Liver (tissue), 9 donors: ENCODE measurements around the gene ZNF880. TPM values are rescaled to one million over a fixed set of nuclear protein-coding genes. Genes with fewer than 3 reads are reported as not detected.

Source experiments
- DNase-seq: peaks from one replicate; pipeline ENCODE4 v3.0.0-alpha.2; 2017; ENCODE audit warnings: low spot score
- H3K27ac ChIP-seq, 2 donors: one replicate each; pipeline ENCODE4 v1.7.0; 2013; ENCODE audit warnings: inconsistent platforms in 2 of 2, low read length in 2 of 2, control low read depth in 1 of 2, low read depth in 1 of 2, mild to moderate bottlenecking in 1 of 2
- H3K27me3 ChIP-seq, 4 donors: one replicate each; pipeline versions ENCODE4 v1.6.1 to v1.7.0; 2013; ENCODE audit warnings: low read length in 3 of 4, inconsistent platforms in 1 of 4, mild to moderate bottlenecking in 1 of 4, moderate library complexity in 1 of 4; ENCODE audit not compliant: control insufficient read depth in 4 of 4, insufficient read depth in 4 of 4
- H3K36me3 ChIP-seq, 4 donors: one replicate each; pipeline versions ENCODE4 v1.6.1 to v1.7.0; 2013; ENCODE audit warnings: low read length in 3 of 4, mild to moderate bottlenecking in 3 of 4, low read depth in 1 of 4, moderate library complexity in 1 of 4; ENCODE audit not compliant: control insufficient read depth in 4 of 4, insufficient read depth in 3 of 4
- H3K4me1 ChIP-seq, 4 donors: one replicate each; pipeline versions ENCODE4 v1.6.1 to v1.7.0; 2013; ENCODE audit warnings: low read length in 3 of 4, mild to moderate bottlenecking in 3 of 4, moderate library complexity in 1 of 4; ENCODE audit not compliant: control insufficient read depth in 4 of 4, insufficient read depth in 4 of 4
- H3K4me3 ChIP-seq, 3 donors: one replicate each; pipeline versions ENCODE4 v1.6.1 to v1.7.0; 2013; ENCODE audit warnings: low read length in 3 of 3, control low read depth in 1 of 3, low read depth in 1 of 3, mild to moderate bottlenecking in 1 of 3
- H3K9ac ChIP-seq, 2 donors: one replicate each; pipeline ENCODE4 v1.7.0; 2013; ENCODE audit warnings: low read length in 2 of 2, mild to moderate bottlenecking in 2 of 2, moderate library complexity in 2 of 2, control low read depth in 1 of 2, low read depth in 1 of 2
- H3K9me3 ChIP-seq, 4 donors: one replicate each; pipeline versions ENCODE4 v1.6.1 to v1.7.0; 2013; ENCODE audit warnings: low read length in 3 of 4; ENCODE audit not compliant: control insufficient read depth in 4 of 4
- ATF3 ChIP-seq: IDR thresholded peaks from 2 replicates; pipeline ENCODE4 v1.6.1; 2016; ENCODE audit warnings: antibody characterized with exemption
- CTCF ChIP-seq: fragments of 150-350 bp; IDR thresholded peaks from 2 replicates; pipeline ENCODE4 v1.5.1; 2017; ENCODE audit warnings: improper control_type of control experiment, low read depth, low read length; ENCODE audit not compliant: missing input control
- EGR1 ChIP-seq, 2 donors: IDR thresholded peaks; 2 replicates each; pipeline ENCODE4 v1.6.1; 2016 to 2018; ENCODE audit warnings: antibody characterized with exemption in 2 of 2, low read depth in 2 of 2
- FOXA1 ChIP-seq: IDR thresholded peaks from 2 replicates; pipeline ENCODE4 v1.6.1; 2016; ENCODE audit warnings: antibody characterized with exemption
- FOXA2 ChIP-seq: IDR thresholded peaks from 2 replicates; pipeline ENCODE4 v1.6.1; 2016; ENCODE audit warnings: antibody characterized with exemption
- GABPA ChIP-seq, 2 donors: IDR thresholded peaks in 1 of 2; conservative IDR thresholded peaks in 1 of 2; 2 replicates each; pipeline ENCODE4 v1.6.1; 2016; ENCODE audit warnings: antibody characterized with exemption in 2 of 2, mild to moderate bottlenecking in 1 of 2, moderate library complexity in 1 of 2
- HNF4A ChIP-seq, 2 donors: conservative IDR thresholded peaks; 2 replicates each; pipeline ENCODE4 v1.6.1; 2016; ENCODE audit warnings: antibody characterized with exemption in 2 of 2, mild to moderate bottlenecking in 2 of 2
- HNF4G ChIP-seq: IDR thresholded peaks from 2 replicates; pipeline ENCODE4 v1.6.1; 2016; ENCODE audit warnings: antibody characterized with exemption
- JUND ChIP-seq, 2 donors: IDR thresholded peaks; 2 replicates each; pipeline ENCODE4 v1.6.1; 2016; ENCODE audit warnings: antibody characterized with exemption in 2 of 2
- NR2F2 ChIP-seq: IDR thresholded peaks from 2 replicates; pipeline ENCODE4 v1.6.1; 2016; ENCODE audit warnings: antibody characterized with exemption
- RAD21 ChIP-seq, 2 donors: IDR thresholded peaks; 2 replicates each; pipeline ENCODE4 v1.6.1; 2016; ENCODE audit warnings: antibody characterized with exemption in 2 of 2, mild to moderate bottlenecking in 2 of 2
- REST ChIP-seq: IDR thresholded peaks from 2 replicates; pipeline ENCODE4 v1.6.1; 2016; ENCODE audit warnings: antibody characterized with exemption, mild to moderate bottlenecking
- RXRA ChIP-seq, 2 donors: IDR thresholded peaks; 2 replicates each; pipeline ENCODE4 v1.6.1; 2017 to 2018; ENCODE audit warnings: antibody characterized with exemption in 2 of 2, mild to moderate bottlenecking in 1 of 2
- SP1 ChIP-seq: IDR thresholded peaks from 2 replicates; pipeline ENCODE4 v1.6.1; 2018; ENCODE audit warnings: antibody characterized with exemption, mild to moderate bottlenecking
- TAF1 ChIP-seq: conservative IDR thresholded peaks from 2 replicates; pipeline ENCODE4 v1.6.1; 2016; ENCODE audit warnings: antibody characterized with exemption, mild to moderate bottlenecking
- YY1 ChIP-seq: IDR thresholded peaks from 2 replicates; pipeline ENCODE4 v1.6.1; 2016; ENCODE audit warnings: antibody characterized with exemption, mild to moderate bottlenecking
- WGBS: extraction: QIAGEN DNeasy Blood & Tissue Kit; methylation state at CpG from one replicate; pipeline ENCODE4 v1.1.7; 2013; 5-methylcytosine and 5-hydroxymethylcytosine counted together
- polyA plus RNA-seq, 2 donors: library from polyadenylated mRNA; stranded (reverse) in 1 of 2; unstranded in 1 of 2; fragments of 200-250 nt in 1 of 2; fragments of >200 nt in 1 of 2; fragmentation: Nextera tagmentation in 1 of 2; extraction: Ambion mirVana in 1 of 2; gene quantifications; one replicate each; pipeline versions ENCODE4 v1.2.1 to v1.2.3, GENCODE V29; 2013 to 2015
- total RNA-seq, 2 donors: library from RNA; depleted of rRNA; stranded (reverse); fragments of >200 nt; gene quantifications; one replicate each; pipeline ENCODE4 v1.2.3, GENCODE V29; 2014
- TF ChIP-seq, protein P1 (sequence below): IDR thresholded peaks from 2 replicates; pipeline ENCODE4 v1.6.1; 2016; ENCODE audit warnings: antibody characterized with exemption
- donor health status: healthy.
- donor health status: healthy.
- donor health status: healthy.
- donor health status: healthy.
- donor health status: healthy.

The ZNF880 gene
- total and polyA plus RNA-seq, 4 donors = 2.1 to 3.3 (median 2.4) TPM

GRCh38 chr19:52336117-52336790 lies 33.5 kb upstream of the ZNF880 start, which contains the start of gene ZNF610:
Gene ZNF610, plus strand, starts transcription at chr19:52336243. Its CDS starts 12,930 bp downstream, at chr19:52349173.
- H3K9me3 ChIP-seq = peaks cover 31 to 67% (median 41%) of the 10 kb centered on the region in 4 donors
- 2% methylated on average over 55 of the region's 55 CpGs for WGBS
- TF ChIP-seq RAD21 (IDR thresholded peaks at IDR 0.05) (no peak), NR2F2 (peak; percentile 35), FOXA1 (no peak), HNF4A (conservative IDR thresholded peaks at IDR 0.05) (no peak), FOXA2 (no peak), HNF4G (no peak), CTCF (no peak), JUND (IDR thresholded peaks at IDR 0.05) (no peak), TAF1 (no peak), GABPA (IDR thresholded peaks at IDR 0.05 in 1 of 2, conservative IDR thresholded peaks at IDR 0.05 in 1 of 2) (peak in 1 of 2 donors; percentile 68), SP1 (no peak)
- TF ChIP-seq, protein P1, sequence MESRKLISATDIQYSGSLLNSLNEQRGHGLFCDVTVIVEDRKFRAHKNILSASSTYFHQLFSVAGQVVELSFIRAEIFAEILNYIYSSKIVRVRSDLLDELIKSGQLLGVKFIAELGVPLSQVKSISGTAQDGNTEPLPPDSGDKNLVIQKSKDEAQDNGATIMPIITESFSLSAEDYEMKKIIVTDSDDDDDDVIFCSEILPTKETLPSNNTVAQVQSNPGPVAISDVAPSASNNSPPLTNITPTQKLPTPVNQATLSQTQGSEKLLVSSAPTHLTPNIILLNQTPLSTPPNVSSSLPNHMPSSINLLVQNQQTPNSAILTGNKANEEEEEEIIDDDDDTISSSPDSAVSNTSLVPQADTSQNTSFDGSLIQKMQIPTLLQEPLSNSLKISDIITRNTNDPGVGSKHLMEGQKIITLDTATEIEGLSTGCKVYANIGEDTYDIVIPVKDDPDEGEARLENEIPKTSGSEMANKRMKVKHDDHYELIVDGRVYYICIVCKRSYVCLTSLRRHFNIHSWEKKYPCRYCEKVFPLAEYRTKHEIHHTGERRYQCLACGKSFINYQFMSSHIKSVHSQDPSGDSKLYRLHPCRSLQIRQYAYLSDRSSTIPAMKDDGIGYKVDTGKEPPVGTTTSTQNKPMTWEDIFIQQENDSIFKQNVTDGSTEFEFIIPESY = no peak
- no peaks in the 10 kb centered on the region for H3K27me3 ChIP-seq
- H3K4me3 ChIP-seq = peak within 1 kb of the TSS; percentile 49 to 67 (median 58)
- no peaks in the 10 kb centered on the region for H3K4me1 ChIP-seq
- no peaks in the 10 kb centered on the region for H3K36me3 ChIP-seq
- H3K9ac ChIP-seq = peak within 1 kb of the TSS in 1 of 2 donors; percentile 47
- DNase-seq = peak; percentile 88
- H3K27ac ChIP-seq = peak within 1 kb of the TSS in 1 of 2 donors; percentile 28

GRCh38 chr19:52336791-52337381 lies 32.8 kb upstream of the ZNF880 start:
- Histone ChIP-seq H3K9me3 (peaks cover 25 to 61% (median 36%) of the 10 kb centered on the region in 4 donors), H3K4me3 (peak overlapping the region in 2 of 3 donors; percentile 58 to 67), H3K4me1 (no peaks in the 10 kb centered on the region), H3K9ac (peak overlapping the region in 1 of 2 donors; percentile 47), H3K27ac (peak overlapping the region in 1 of 2 donors; percentile 28), H3K36me3 (no peaks in the 10 kb centered on the region), H3K27me3 (no peaks in the 10 kb centered on the region)
- 7% methylated on average over 9 of the region's 9 CpGs for WGBS
- TF ChIP-seq EGR1 (IDR thresholded peaks at IDR 0.05; ENCODE audit: low read depth in 2 of 2) = no peak
- TF ChIP-seq, protein P1 = no peak
- no peak for TF ChIP-seq FOXA2
- no peak for TF ChIP-seq FOXA1
- no peak for TF ChIP-seq CTCF
- no peak for TF ChIP-seq NR2F2
- no peak for TF ChIP-seq RAD21 (IDR thresholded peaks at IDR 0.05)
- TF ChIP-seq GABPA (IDR thresholded peaks at IDR 0.05 in 1 of 2, conservative IDR thresholded peaks at IDR 0.05 in 1 of 2) = no peak
- no peak for TF ChIP-seq TAF1
- no peak for TF ChIP-seq ATF3
- no peak for TF ChIP-seq YY1
- TF ChIP-seq RXRA (IDR thresholded peaks at IDR 0.05) = no peak
- no peak for TF ChIP-seq REST
- DNase-seq = no peak
